BJ (cell line): ENCODE results near the gene C1orf105. TPM values are rescaled to one million over a fixed set of nuclear protein-coding genes. Genes with fewer than 3 reads are reported as not detected.

Source experiments
- CTCF ChIA-PET: fragments of 350-600 bp; formaldehyde crosslinking; extraction: SDS; loops from one replicate; lab custom pipeline; 2021; ENCODE audit warnings: antibody characterized with exemption, inconsistent platforms; lab: Yijun Ruan, JAX
- POLR2A ChIA-PET: fragments of 300-600 bp; sonication (Branson Sonifier 250); formaldehyde crosslinking; extraction: SDS; loops from one replicate; lab custom pipeline; 2021; ENCODE audit warnings: antibody characterized with exemption; lab: Charles Lee
- DNase-seq: peaks from one replicate; pipeline ENCODE4 v3.0.0-alpha.2; 2011; ENCODE audit warnings: low read depth
- H3K27me3 ChIP-seq: 2 replicates; pipeline ENCODE4 v1.6.0; 2011; ENCODE audit warnings: low read length; ENCODE audit not compliant: control insufficient read depth, insufficient read depth
- H3K36me3 ChIP-seq: 2 replicates; pipeline ENCODE4 v1.5.1; 2011; ENCODE audit warnings: low read length; ENCODE audit not compliant: control insufficient read depth, insufficient read depth
- H3K4me3 ChIP-seq: 2 replicates; pipeline ENCODE4 v1.5.1; 2011; ENCODE audit warnings: low read depth, mild to moderate bottlenecking, control low read depth, low read length
- polyA plus RNA-seq: library from polyadenylated mRNA; depleted of rRNA; stranded (reverse); fragments of >200 nt; gene quantifications from 2 replicates; pipeline ENCODE4 v1.2.3, GENCODE V29; 2011
- TF ChIP-seq, protein P1 (sequence below): IDR thresholded peaks from 2 replicates; pipeline ENCODE4 v1.5.1; 2011; ENCODE audit warnings: low read depth, mild to moderate bottlenecking, control low read depth, inconsistent platforms, low read length, moderate library complexity; ENCODE audit not compliant: insufficient read depth

Gene C1orf105
- polyA plus RNA-seq, 1 experiment, result not detected

- no peaks in the 10 kb centered on the region for H3K36me3 ChIP-seq
- DNase-seq, result no peak
- ChIA-PET CTCF (interaction anchor here (1.6 kb wide), 1 partner anchor 28 kb away, joined by 3 read pairs; no protein-coding TSS in a partner anchor), POLR2A (no interaction called here)
- no peak overlapping the region for H3K4me3 ChIP-seq
- TF ChIP-seq, protein P1, sequence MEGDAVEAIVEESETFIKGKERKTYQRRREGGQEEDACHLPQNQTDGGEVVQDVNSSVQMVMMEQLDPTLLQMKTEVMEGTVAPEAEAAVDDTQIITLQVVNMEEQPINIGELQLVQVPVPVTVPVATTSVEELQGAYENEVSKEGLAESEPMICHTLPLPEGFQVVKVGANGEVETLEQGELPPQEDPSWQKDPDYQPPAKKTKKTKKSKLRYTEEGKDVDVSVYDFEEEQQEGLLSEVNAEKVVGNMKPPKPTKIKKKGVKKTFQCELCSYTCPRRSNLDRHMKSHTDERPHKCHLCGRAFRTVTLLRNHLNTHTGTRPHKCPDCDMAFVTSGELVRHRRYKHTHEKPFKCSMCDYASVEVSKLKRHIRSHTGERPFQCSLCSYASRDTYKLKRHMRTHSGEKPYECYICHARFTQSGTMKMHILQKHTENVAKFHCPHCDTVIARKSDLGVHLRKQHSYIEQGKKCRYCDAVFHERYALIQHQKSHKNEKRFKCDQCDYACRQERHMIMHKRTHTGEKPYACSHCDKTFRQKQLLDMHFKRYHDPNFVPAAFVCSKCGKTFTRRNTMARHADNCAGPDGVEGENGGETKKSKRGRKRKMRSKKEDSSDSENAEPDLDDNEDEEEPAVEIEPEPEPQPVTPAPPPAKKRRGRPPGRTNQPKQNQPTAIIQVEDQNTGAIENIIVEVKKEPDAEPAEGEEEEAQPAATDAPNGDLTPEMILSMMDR, result no peak
- no peaks in the 10 kb centered on the region for H3K27me3 ChIP-seq
These were observed 52.0 kb downstream of the C1orf105 start for GRCh38 chr1:172472495-172472894.

GRCh38 chr1:172473302-172473701, 52.8 kb downstream of the C1orf105 start:
- Histone ChIP-seq H3K27me3 (no peaks in the 10 kb centered on the region), H3K36me3 (no peaks in the 10 kb centered on the region), H3K4me3 (no peak overlapping the region)
- POLR2A ChIA-PET, result no interaction called here
- no peak for DNase-seq
- TF ChIP-seq, protein P1, result no peak
- CTCF ChIA-PET, result interaction anchor here (0.7 to 1.6 kb wide), 2 partner anchors 29 to 470 kb away, joined by 3 read pairs; no protein-coding TSS in a partner anchor

DNA sequence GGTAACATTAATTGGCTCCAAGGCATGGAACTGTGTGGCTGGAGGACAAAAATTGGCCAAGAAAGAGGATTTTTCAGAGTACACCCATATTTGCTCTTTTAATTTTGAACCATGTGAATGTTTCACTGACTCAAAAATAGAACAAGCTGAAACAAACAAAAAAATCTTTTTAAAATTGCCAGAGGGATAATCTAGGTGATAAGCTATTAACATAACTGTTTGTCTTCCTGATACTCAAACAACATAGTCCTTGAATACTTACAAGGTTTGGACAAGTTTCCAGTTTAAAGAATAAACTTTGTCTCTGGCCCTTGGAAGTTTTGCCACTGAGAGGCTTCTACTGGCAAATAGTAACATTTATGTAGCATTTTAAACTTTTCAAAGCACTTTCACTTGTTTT, 53.4 kb downstream of the C1orf105 start:
- H3K4me3 ChIP-seq, result no peak overlapping the region
- no peak for DNase-seq
- POLR2A ChIA-PET, result no interaction called here
- CTCF ChIA-PET, result interaction anchor here (1.6 kb wide), 1 partner anchor 29 kb away, joined by 3 read pairs; no protein-coding TSS in a partner anchor
- no peaks in the 10 kb centered on the region for H3K27me3 ChIP-seq
- TF ChIP-seq, protein P1, result no peak
- no peaks in the 10 kb centered on the region for H3K36me3 ChIP-seq

GRCh38 chr1:172476218-172476811, 55.8 kb downstream of the C1orf105 start:
- POLR2A ChIA-PET, result no interaction called here
- H3K27me3 ChIP-seq, result no peaks in the 10 kb centered on the region; the same call in 1 of the 2 replicates
- CTCF ChIA-PET, result no interaction called here
- no peak for DNase-seq
- no peaks in the 10 kb centered on the region for H3K36me3 ChIP-seq
- no peak overlapping the region for H3K4me3 ChIP-seq
- TF ChIP-seq, protein P1, result no peak

DNA sequence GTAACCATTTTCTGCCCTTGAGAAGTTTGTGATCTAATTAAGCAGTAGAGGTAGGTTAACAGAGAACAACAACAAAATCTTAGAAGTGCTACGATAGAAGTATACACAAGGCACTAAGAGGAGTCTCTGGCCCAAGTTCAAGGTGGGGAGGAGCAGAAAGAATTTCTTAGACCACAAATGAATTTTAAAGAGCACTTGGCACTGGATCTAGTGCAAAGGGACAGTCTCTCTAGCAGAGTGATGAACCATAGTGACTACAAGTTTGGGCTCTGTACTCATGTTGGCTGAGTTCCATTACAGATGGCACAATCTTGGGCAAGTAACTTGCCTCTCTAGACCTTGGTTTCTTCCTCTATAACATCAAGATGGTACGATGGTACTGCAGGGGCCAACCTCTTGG, 56.7 kb downstream of the C1orf105 start:
- DNase-seq, result no peak
- H3K4me3 ChIP-seq, result no peak overlapping the region
- CTCF ChIA-PET, result no interaction called here
- TF ChIP-seq, protein P1, result no peak
- H3K27me3 ChIP-seq, result no peaks in the 10 kb centered on the region; the same call in 1 of the 2 replicates
- no peaks in the 10 kb centered on the region for H3K36me3 ChIP-seq
- POLR2A ChIA-PET, result no interaction called here
